Measurements from ENCODE around the gene EDEM2. TPM values are rescaled to one million over a fixed set of nuclear protein-coding genes. Genes with fewer than 3 reads are reported as not detected.

The EDEM2 gene
- total and polyA plus RNA-seq, 11 donors: 6.0 to 30.3 (median 14.4) TPM

DNA sequence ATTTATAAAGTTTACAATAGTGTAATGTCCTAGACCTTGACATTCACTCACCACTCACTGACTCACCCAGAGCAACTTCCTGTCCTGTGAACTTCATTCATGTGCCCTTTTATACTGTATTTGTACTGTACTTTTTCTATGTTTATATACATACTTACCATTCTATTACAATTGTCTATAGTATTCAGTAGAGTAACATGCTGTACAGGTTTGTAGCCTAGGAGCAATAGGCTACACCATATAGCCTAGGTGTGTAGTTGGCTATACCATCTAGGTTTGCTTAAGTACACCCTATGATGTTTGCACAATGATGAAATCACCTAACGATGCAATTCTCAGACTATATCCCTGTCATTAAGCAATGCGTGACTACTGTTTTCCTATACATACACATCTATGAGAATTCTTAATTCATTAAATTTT lies 17.5 kb downstream of the EDEM2 start:
- no peak for ATAC-seq
- peaks cover 0 to 100% (median 90%) of the 10 kb centered on the region in 9 donors for H3K36me3 ChIP-seq

DNA sequence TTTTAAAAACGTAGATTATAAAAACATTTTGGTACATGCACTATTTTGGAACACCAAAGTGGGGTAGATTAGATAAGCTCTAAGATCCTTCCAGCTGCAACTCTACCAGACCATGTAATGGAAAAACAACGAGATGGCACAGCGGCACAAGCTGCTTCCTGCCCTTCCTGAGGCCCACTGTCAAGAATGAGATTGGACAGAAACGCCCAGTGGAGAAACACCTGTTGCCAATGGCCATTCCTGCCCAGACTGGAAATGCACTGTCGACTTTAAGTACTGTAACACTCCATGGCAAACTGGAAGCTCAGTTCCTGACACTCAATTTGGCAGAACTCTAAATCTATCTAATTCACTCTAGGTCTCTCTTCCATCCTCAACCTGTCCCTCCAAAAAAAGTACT lies 21.4 kb downstream of the EDEM2 start:
- intact Hi-C loops (cut with DNase I): no loop called here
- Histone ChIP-seq H3K27me3 (no peaks in the 10 kb centered on the region), H3K27ac (no peak overlapping the region), H3K36me3 (peaks cover 0 to 100% (median 96%) of the 10 kb centered on the region in 9 donors), H3K9me3 (no peaks in the 10 kb centered on the region), H3K4me1 (peaks cover 0 to 12% (median 8%) of the 10 kb centered on the region in 12 donors), H3K4me3 (no peak overlapping the region)
- WGBS, 4 donors: 49 to 64% (median 55%) methylated on average over 5 of the region's 5 CpGs
- peak in 1 of 4 donors; percentile 16 for ATAC-seq
- no peak for TF ChIP-seq POLR2A (IDR thresholded peaks at IDR 0.05)
- TF ChIP-seq, protein P1, sequence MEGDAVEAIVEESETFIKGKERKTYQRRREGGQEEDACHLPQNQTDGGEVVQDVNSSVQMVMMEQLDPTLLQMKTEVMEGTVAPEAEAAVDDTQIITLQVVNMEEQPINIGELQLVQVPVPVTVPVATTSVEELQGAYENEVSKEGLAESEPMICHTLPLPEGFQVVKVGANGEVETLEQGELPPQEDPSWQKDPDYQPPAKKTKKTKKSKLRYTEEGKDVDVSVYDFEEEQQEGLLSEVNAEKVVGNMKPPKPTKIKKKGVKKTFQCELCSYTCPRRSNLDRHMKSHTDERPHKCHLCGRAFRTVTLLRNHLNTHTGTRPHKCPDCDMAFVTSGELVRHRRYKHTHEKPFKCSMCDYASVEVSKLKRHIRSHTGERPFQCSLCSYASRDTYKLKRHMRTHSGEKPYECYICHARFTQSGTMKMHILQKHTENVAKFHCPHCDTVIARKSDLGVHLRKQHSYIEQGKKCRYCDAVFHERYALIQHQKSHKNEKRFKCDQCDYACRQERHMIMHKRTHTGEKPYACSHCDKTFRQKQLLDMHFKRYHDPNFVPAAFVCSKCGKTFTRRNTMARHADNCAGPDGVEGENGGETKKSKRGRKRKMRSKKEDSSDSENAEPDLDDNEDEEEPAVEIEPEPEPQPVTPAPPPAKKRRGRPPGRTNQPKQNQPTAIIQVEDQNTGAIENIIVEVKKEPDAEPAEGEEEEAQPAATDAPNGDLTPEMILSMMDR (IDR thresholded peaks at IDR 0.05): no peak
- DNase-seq: no peak

More for the DNA sequence above, 17.5 kb downstream of the EDEM2 start:
- peaks cover 0 to 10% (median 3%) of the 10 kb centered on the region in 12 donors for H3K4me1 ChIP-seq
- DNase-seq: no peak
- H3K4me3 ChIP-seq: no peak overlapping the region
- intact Hi-C loops (cut with DNase I): no loop called here
- H3K27ac ChIP-seq: no peak overlapping the region
- H3K9me3 ChIP-seq: no peaks in the 10 kb centered on the region
- no peak for TF ChIP-seq POLR2A (IDR thresholded peaks at IDR 0.05)
- TF ChIP-seq, protein P1 (IDR thresholded peaks at IDR 0.05): no peak
- WGBS, 4 donors: 92 to 96% (median 93%) methylated on average over 2 of the region's 2 CpGs
- H3K27me3 ChIP-seq: no peaks in the 10 kb centered on the region

DNA sequence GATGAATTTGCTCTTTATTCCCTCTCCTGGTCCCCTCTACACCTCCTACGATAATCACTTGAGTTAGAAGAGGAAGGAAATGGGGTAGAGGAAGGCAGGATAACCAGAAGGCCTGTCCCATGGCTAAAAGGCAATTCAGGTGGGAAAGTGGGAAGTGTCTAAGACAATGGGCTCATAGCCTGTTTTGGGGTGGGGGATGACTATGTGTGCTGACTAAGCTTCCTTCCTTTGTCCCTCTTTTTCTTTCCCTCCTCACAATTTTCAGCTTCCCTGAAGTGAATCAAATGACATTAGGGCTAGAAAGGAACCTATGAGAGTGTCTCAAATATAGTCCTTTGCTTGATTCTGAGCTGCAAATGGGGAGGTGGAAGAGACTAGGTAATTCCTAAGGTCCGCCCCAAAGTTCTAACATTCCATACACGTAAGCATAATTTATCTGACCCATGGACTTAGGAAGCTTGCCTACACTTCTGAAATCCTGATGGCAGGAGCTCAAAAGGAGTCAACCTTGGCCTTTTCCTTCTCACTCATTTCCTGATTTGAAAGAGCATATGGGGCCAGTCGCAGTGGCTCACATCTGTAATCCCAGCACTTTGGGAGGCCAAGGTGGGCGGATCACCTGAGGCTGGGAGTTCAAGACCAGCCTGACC lies 24.3 kb downstream of the EDEM2 start:
- TF ChIP-seq, protein P1 (IDR thresholded peaks at IDR 0.05): no peak
- no peak for TF ChIP-seq POLR2A (IDR thresholded peaks at IDR 0.05)
- intact Hi-C loops (cut with DNase I): no loop called here
- 75 to 89% (median 81%) methylated on average over 5 of the region's 5 CpGs for WGBS, 4 donors
- peaks cover 0 to 98% (median 93%) of the 10 kb centered on the region in 9 donors for H3K36me3 ChIP-seq
- H3K4me3 ChIP-seq: no peak overlapping the region
- H3K9me3 ChIP-seq: no peaks in the 10 kb centered on the region
- peaks cover 0 to 22% (median 11%) of the 10 kb centered on the region in 12 donors for H3K4me1 ChIP-seq
- H3K27me3 ChIP-seq: no peaks in the 10 kb centered on the region
- no peak for ATAC-seq
- no peak overlapping the region for H3K27ac ChIP-seq
- no peak for DNase-seq

DNA sequence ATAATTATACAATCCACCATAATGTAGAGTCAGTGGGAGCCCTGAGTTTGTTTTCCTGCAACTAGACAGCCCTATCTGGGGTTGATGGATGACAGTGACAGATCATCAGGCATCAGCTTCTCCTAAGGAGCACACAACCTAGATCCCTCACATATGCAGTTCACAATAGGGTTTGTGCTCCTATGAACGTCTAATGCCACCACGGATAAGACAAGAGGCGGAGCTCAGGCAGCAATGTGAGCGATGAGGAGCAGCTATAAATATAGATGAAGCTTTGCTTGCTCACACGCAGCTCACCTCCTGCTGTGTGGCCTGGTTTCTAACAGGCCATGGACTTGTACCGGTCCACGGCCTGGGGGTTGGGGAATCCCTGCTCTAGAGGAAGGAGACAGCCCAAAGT lies 25.9 kb downstream of the EDEM2 start:
- TF ChIP-seq POLR2A (IDR thresholded peaks at IDR 0.05): no peak
- TF ChIP-seq, protein P1 (IDR thresholded peaks at IDR 0.05): no peak
- no peaks in the 10 kb centered on the region for H3K27me3 ChIP-seq
- 49 to 64% (median 61%) methylated on average over 6 to 7 of the region's 7 CpGs for WGBS, 4 donors
- DNase-seq (peak in 2 of 5 donors; percentile 58 to 69), ATAC-seq (peak in 3 of 4 donors; percentile 81 to 87 (median 82))
- H3K9me3 ChIP-seq: no peaks in the 10 kb centered on the region
- H3K4me1 ChIP-seq: peaks cover 0 to 22% (median 13%) of the 10 kb centered on the region in 12 donors
- peak overlapping the region in 10 of 12 donors; percentile 2 to 81 (median 50) for H3K27ac ChIP-seq
- H3K36me3 ChIP-seq: peaks cover 0 to 96% (median 86%) of the 10 kb centered on the region in 9 donors
- intact Hi-C loops (cut with DNase I): no loop called here
- H3K4me3 ChIP-seq: no peak overlapping the region

All from heart left ventricle (tissue), 16 donors.